GM21528 (cell line): ENCODE results near the gene EFHC2.
"Not testable (repeated sequence)": the region's sequence is repeated elsewhere in the genome, so short reads cannot be mapped to it uniquely, and the experiment has no call there.

Source experiments
- ATAC-seq: cut with Tn5 transposase; IDR thresholded peaks from one replicate; pipeline ENCODE4 v1.9.1; 2021; ENCODE audit warnings: mild to moderate bottlenecking, moderate library complexity; ENCODE audit not compliant: unreplicated experiment, low FRiP score

The EFHC2 gene

GRCh38 chrX:44299177-44299576 lies 44.3 kb downstream of the EFHC2 start:
- ATAC-seq, result no peak

- ATAC-seq, result no peak
Measured at GRCh38 chrX:44291468-44292092, 51.9 kb downstream of the EFHC2 start.

- ATAC-seq, result no peak
Measured at GRCh38 chrX:44290718-44291117, 52.8 kb downstream of the EFHC2 start.

DNA sequence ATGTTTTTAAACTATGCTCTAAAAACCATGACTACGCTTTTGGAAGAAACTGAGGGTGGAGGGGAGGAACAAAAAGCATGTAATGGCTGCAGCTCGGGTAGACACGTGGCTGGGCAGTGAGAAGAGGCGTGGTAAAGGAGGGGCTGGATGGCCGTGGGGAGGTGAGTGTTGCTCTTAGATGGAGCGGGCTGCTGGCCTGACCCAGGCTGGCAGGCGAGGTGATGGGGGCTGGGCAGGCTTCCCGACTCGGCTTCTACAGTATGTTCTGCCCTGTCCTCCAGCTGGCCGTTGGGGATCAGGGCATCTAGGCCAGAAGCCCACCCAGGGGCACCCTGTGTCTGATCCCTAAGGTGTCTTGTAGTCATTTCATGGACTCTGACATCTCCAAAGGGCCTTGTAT lies 60.7 kb downstream of the EFHC2 start:
- ATAC-seq, result no peak

DNA sequence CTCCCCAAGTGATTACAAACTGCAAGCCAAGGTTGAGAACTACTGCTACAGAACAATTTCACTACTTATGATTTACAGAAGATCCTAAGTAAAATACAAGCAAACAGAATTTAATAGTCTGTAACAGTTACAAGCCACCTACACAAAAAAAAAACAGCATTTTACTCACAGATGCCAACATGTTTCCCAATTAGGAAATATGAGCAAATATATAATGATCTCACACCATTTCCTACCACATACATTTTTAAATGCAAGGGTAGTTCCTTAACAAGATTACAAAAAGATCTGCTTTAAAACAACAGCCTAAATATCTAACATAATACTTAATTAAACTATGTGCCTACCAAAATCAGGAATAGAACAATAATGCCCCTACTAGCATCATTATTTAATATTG lies 63.4 kb downstream of the EFHC2 start:
- ATAC-seq, result no peak

DNA sequence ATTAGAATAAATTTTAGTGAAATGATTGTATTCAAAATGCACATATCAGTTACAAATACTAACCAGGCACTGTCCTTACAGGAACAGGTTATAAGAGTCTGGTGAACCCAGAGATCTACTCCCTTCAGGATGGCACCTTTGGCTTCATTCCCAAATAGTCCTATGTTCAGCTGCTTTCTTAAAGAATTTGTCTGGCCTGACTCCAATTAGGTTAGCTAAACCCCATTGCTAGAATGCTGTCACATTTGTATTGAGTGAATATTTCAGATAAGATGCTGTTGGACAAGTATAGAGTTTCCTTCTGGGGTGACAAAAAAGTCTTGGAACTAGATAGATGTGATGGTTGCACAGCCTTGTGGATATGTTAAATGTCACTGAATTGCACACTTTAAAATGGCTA lies 69.4 kb downstream of the EFHC2 start:
- no peak for ATAC-seq

GRCh38 chrX:44267861-44268260 lies 75.6 kb downstream of the EFHC2 start:
- ATAC-seq, result no peak

DNA sequence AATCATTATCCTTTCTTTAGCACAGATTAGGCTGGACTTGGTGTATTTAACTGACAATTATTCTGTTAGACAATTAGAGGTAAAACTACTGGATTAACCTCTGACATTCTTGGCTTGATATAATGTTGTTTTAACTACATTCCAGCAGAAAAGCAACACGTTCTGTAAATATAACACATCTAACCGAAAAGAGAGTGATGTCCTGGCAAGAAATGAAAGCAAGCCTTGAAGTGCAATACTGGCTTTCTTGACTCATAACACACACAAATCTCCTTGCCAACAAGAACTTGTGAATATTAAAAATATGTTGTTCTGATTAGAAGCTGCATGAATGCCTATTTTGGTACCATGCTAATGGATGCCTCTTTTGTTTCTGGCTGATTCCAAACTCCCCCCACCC lies 76.4 kb downstream of the EFHC2 start:
- ATAC-seq, result no peak

- no peak for ATAC-seq
Measured at GRCh38 chrX:44265559-44265958, 77.9 kb downstream of the EFHC2 start.

GRCh38 chrX:44264936-44265335 lies 78.5 kb downstream of the EFHC2 start:
- ATAC-seq, result no peak

DNA sequence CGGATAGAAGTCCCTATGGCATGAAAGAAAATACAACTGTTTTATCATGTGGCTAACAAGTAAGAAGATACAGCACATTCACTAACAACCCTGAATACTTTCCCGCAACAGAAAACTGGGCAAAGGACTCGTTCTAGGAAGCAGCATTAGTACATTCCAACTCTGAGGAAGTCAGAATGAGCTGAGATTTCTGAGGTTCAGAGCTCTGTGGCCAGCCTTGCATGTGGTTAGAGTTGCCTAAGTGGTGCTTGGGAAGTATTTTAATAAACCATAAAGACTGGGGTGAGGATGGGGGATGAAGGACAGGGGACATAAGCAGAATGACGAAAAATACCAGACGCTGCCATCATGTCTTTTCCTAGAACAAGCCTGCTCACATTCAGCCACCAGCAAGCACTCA lies 82.2 kb downstream of the EFHC2 start:
- no peak for ATAC-seq

DNA sequence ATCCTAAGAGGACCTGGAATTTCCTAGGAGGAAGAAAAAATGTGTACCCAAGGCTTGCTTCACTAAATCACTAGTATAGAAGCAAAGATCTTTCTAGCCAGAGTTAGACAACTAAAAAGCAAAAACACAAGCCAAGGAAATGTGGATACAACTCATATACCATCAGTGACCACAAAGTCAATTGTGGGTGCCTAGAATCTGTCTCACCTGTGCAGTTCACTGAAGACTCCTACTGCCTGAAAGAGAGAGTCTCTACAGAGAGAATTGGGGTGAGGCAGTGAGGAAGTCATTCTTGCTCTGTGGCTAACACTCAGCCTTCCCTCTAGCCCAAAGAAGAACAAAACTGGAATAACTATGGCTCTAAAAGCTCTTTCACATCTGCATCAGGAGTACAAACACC lies 82.9 kb downstream of the EFHC2 start:
- no peak for ATAC-seq

DNA sequence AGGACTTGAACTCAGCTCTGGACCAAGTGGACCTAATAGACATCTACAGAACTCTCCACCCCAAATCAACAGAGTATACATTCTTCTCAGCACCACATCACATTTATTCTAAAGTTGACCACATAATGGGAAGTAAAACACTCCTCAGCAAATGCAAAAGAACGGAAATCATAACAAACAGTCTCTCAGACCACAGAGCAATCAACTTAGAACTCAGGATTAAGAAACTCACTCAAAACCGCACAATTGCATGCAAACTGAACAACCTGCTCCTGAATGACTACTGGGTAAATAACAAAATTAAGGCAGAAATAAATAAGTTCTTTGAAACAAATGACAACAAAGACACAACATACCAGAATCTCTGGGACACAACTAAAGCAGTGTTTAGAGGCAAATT lies 87.7 kb downstream of the EFHC2 start:
- ATAC-seq, result not testable (repeated sequence)

- ATAC-seq, result no peak
Measured at GRCh38 chrX:44253575-44253942, 89.9 kb downstream of the EFHC2 start.

- ATAC-seq, result not testable (repeated sequence)
Measured at GRCh38 chrX:44252688-44253574, 90.5 kb downstream of the EFHC2 start.

GRCh38 chrX:44247468-44247867 lies 96.0 kb downstream of the EFHC2 start:
- no peak for ATAC-seq

DNA sequence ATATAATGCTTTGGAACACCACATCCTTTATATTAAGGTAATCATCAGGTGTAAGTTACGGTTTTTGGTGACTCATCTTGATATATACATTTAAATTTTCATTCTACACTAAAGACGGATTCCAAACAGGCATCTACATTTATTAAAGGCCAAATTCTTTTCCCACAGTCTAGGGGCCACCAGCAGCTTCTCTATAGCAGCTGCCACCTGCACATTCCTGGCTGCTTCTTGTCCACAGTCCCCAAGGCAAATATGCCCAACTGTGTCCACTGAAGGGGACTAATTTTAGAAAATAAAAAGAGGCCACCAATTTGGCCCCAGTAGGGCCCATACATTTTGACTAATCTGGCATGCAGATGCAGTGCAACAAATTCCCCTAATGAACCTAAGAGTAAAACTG lies 96.6 kb downstream of the EFHC2 start:
- no peak for ATAC-seq

DNA sequence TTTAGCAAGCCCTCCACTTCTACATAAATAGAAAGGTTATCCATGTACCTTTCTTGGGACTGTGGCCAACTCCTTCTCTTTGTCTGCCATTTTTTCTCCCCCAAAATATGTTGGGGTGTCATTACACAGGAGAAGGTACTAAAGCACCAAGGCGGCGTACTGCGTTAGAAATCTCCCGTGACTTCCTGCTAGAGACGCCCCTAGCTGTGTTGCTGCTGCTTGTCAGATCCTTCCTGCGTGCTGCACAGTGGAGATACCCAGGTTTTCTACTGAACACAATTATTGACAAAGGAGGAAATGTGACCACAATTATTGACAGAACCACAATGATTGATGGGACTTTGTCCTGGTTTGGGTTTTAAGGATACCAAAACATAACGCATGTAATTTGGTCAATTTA lies 97.7 kb downstream of the EFHC2 start:
- no peak for ATAC-seq

DNA sequence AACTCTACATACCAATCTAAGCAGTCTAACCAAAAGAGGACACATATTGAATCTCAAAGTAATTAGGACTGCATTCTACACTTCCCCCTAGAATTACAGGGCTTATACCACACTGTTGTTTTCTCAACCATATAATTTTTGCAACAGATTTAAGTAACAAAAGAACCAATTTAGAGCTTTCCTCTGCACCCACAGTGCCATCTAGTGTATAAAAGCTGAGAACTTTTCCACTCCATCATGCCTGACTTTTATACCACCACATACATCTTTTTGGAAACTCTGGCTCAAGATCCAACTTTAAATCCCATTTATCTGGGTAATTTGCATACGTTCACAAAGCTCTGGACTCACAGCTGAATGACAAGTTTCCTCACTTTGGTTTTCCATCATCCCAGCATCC lies 99.5 kb downstream of the EFHC2 start:
- ATAC-seq, result no peak

- ATAC-seq, result no peak
Measured at GRCh38 chrX:44241546-44241945, 101.9 kb downstream of the EFHC2 start.

GRCh38 chrX:44240036-44240435 lies 103.4 kb downstream of the EFHC2 start:
- ATAC-seq, result no peak

DNA sequence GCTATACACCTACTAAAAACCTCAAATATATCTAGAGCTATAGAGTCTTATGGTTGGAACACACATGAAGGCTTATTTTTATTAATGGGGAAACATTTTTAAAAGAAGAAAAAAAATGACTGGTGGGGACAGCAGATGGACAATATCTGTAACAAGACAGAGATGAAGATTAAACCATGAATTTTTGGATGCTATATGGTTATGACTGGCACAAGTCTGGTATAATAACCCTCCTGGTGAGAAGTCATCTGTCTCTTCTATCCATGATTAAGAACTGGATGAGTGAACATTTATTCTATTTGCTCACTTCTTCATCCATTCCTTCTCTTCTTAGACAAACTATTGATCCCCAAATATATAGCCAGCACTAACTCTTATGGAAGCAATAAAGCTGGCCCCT lies 104.4 kb downstream of the EFHC2 start:
- ATAC-seq, result no peak
